Colonic mucosa (tissue), 4 donors: ENCODE data around the gene IGF1. TPM values are rescaled to one million over a fixed set of nuclear protein-coding genes. Genes with fewer than 3 reads are reported as not detected.

Experiments used
- DNase-seq: peaks from one replicate; pipeline ENCODE4 v3.0.0-alpha.2; 2020
- H3K27ac ChIP-seq: fragments of 200-600 bp; one replicate; pipeline ENCODE4 v1.8.0; 2021
- H3K27me3 ChIP-seq: fragments of 200-600 bp; one replicate; pipeline ENCODE4 v1.8.0; 2021
- H3K36me3 ChIP-seq: fragments of 200-600 bp; one replicate; pipeline ENCODE4 v1.8.0; 2021
- H3K4me1 ChIP-seq: fragments of 200-600 bp; one replicate; pipeline ENCODE4 v1.8.0; 2021; ENCODE audit warnings: mild to moderate bottlenecking
- H3K4me3 ChIP-seq: fragments of 200-600 bp; one replicate; pipeline ENCODE4 v1.8.0; 2021
- H3K9ac ChIP-seq, 2 donors: one replicate each; pipeline ENCODE4 v1.7.0; 2013; ENCODE audit warnings: control low read depth in 2 of 2, low read depth in 2 of 2, low read length in 2 of 2
- H3K9me3 ChIP-seq: fragments of 200-600 bp; one replicate; pipeline ENCODE4 v1.8.0; 2021
- intact Hi-C: fragments of 100-400 bp; cut with DNase I; formaldehyde crosslinking; loops from one replicate; pipeline ENCODE4 v1.14.1; 2022
- total RNA-seq, 2 donors: library from RNA; stranded (reverse); fragmentation: NEBNext Ultra II Directional in 1 of 2; extraction: Animal tissue kit (Norgen Biotek cat#: 25700) in 1 of 2; gene quantifications; one replicate each; pipeline ENCODE4 v1.2.1, GENCODE V29; 2021
- TF ChIP-seq, protein P1 (sequence below): fragments of 200-600 bp; IDR thresholded peaks from one replicate; pipeline ENCODE4 v1.8.0; 2022; ENCODE audit warnings: antibody characterized with exemption, mild to moderate bottlenecking
- donor health status: healthy.
- donor health status: DM: no; HTN: no; CAD: no.
- donor health status: DM: no; HTN: no; CAD: no.

IGF1 gene
- total RNA-seq, 2 donors from 2014 or later, result 1.6 to 3.2 TPM

GRCh38 chr12:102441077-102441596, 39.2 kb downstream of the IGF1 start:
- TF ChIP-seq, protein P1, sequence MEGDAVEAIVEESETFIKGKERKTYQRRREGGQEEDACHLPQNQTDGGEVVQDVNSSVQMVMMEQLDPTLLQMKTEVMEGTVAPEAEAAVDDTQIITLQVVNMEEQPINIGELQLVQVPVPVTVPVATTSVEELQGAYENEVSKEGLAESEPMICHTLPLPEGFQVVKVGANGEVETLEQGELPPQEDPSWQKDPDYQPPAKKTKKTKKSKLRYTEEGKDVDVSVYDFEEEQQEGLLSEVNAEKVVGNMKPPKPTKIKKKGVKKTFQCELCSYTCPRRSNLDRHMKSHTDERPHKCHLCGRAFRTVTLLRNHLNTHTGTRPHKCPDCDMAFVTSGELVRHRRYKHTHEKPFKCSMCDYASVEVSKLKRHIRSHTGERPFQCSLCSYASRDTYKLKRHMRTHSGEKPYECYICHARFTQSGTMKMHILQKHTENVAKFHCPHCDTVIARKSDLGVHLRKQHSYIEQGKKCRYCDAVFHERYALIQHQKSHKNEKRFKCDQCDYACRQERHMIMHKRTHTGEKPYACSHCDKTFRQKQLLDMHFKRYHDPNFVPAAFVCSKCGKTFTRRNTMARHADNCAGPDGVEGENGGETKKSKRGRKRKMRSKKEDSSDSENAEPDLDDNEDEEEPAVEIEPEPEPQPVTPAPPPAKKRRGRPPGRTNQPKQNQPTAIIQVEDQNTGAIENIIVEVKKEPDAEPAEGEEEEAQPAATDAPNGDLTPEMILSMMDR, result no peak
- H3K36me3 ChIP-seq, result no peaks in the 10 kb centered on the region
- H3K4me1 ChIP-seq, result no peaks in the 10 kb centered on the region
- no peaks in the 10 kb centered on the region for H3K27me3 ChIP-seq
- no peak overlapping the region for H3K9ac ChIP-seq
- H3K27ac ChIP-seq, result no peak overlapping the region
- intact Hi-C loops, result no loop called here
- no peak for DNase-seq
- H3K4me3 ChIP-seq, result no peak overlapping the region
- H3K9me3 ChIP-seq, result no peaks in the 10 kb centered on the region

- H3K27ac ChIP-seq, result no peak overlapping the region
- no peak for DNase-seq
- H3K9ac ChIP-seq, result no peak overlapping the region
- no peak overlapping the region for H3K4me3 ChIP-seq
- no peaks in the 10 kb centered on the region for H3K4me1 ChIP-seq
- no peaks in the 10 kb centered on the region for H3K36me3 ChIP-seq
- intact Hi-C loops, result no loop called here
- TF ChIP-seq, protein P1, result no peak
- H3K9me3 ChIP-seq, result no peaks in the 10 kb centered on the region
- H3K27me3 ChIP-seq, result no peaks in the 10 kb centered on the region
These were observed 40.6 kb downstream of the IGF1 start for GRCh38 chr12:102439426-102440405.

GRCh38 chr12:102438827-102439210, 41.5 kb downstream of the IGF1 start:
- Histone ChIP-seq H3K27me3 (no peaks in the 10 kb centered on the region), H3K4me1 (no peaks in the 10 kb centered on the region), H3K9ac (no peak overlapping the region), H3K4me3 (no peak overlapping the region), H3K36me3 (no peaks in the 10 kb centered on the region), H3K9me3 (no peaks in the 10 kb centered on the region), H3K27ac (no peak overlapping the region)
- TF ChIP-seq, protein P1, result no peak
- intact Hi-C loops, result no loop called here
- no peak for DNase-seq

- no peaks in the 10 kb centered on the region for H3K4me1 ChIP-seq
- H3K4me3 ChIP-seq, result no peak overlapping the region
- H3K9me3 ChIP-seq, result no peaks in the 10 kb centered on the region
- TF ChIP-seq, protein P1, result no peak
- DNase-seq, result no peak
- intact Hi-C loops, result no loop called here
- no peaks in the 10 kb centered on the region for H3K27me3 ChIP-seq
- no peaks in the 10 kb centered on the region for H3K36me3 ChIP-seq
- no peak overlapping the region for H3K9ac ChIP-seq
- H3K27ac ChIP-seq, result no peak overlapping the region
These were observed 42.1 kb downstream of the IGF1 start for GRCh38 chr12:102438047-102438826.

DNA sequence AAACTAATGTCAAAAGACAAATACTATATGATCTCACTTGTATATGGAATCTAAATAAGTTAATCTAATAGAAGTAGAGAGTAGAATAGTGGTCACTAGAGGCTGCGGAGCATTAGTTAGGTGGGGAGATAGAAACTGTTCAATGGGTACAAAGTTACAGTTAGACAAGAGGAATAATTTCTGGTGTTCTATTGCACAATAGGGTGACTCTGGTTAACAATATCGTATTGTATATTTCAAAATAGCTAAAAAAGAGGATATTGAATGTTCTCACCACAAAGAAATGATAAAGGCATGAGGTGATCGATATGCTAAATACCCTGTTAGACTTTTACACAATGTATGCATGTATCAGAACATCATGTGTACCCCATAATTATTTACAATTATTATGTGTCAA, 42.9 kb downstream of the IGF1 start:
- Histone ChIP-seq H3K27me3 (no peaks in the 10 kb centered on the region), H3K4me3 (no peak overlapping the region), H3K9me3 (no peaks in the 10 kb centered on the region), H3K9ac (no peak overlapping the region), H3K27ac (no peak overlapping the region), H3K36me3 (no peaks in the 10 kb centered on the region), H3K4me1 (no peaks in the 10 kb centered on the region)
- intact Hi-C loops, result no loop called here
- TF ChIP-seq, protein P1, result no peak
- no peak for DNase-seq
